Breast epithelium (tissue), 4 donors: ENCODE results near the gene AURKA. TPM values are rescaled to one million over a fixed set of nuclear protein-coding genes. Genes with fewer than 3 reads are reported as not detected.

Experiments used
- DNase-seq, 2 donors: peaks; one replicate each; pipeline ENCODE4 v3.0.0-alpha.2; 2019; ENCODE audit warnings: low spot score in 2 of 2
- H3K27ac ChIP-seq, 2 donors: fragments of 200-600 bp; sonication (generic) in 1 of 2; one replicate each; pipeline ENCODE4 v1.5.1; 2016 to 2019; ENCODE audit warnings: mild to moderate bottlenecking in 1 of 2
- H3K27me3 ChIP-seq, 2 donors: fragments of 200-600 bp; sonication (generic) in 1 of 2; one replicate each; pipeline versions ENCODE4 v1.5.1 to v1.6.0; 2017 to 2019; ENCODE audit warnings: control low read depth in 1 of 2, mild to moderate bottlenecking in 1 of 2
- H3K36me3 ChIP-seq: fragments of 200-600 bp; one replicate; pipeline ENCODE4 v1.5.1; 2019
- H3K4me1 ChIP-seq, 2 donors: fragments of 200-600 bp; sonication (generic); one replicate each; pipeline ENCODE4 v1.5.1; 2016 to 2019; ENCODE audit warnings: control low read depth in 1 of 2
- H3K4me3 ChIP-seq, 3 donors: fragments of 200-600 bp; sonication (generic); 1 replicate in 2 of 3; 2 replicates in 1 of 3; pipeline ENCODE4 v1.5.1; 2016 to 2019; ENCODE audit warnings: mild to moderate bottlenecking in 3 of 3, moderate library complexity in 2 of 3
- H3K9me3 ChIP-seq, 2 donors: fragments of 200-600 bp; sonication (generic) in 1 of 2; one replicate each; pipeline ENCODE4 v1.5.1; 2016 to 2019; ENCODE audit warnings: control low read depth in 1 of 2
- CTCF ChIP-seq, 3 donors: fragments of 450-650 bp; IDR thresholded peaks; one replicate each; pipeline ENCODE4 v1.5.1; 2016 to 2017; ENCODE audit warnings: antibody characterized with exemption in 3 of 3, mild to moderate bottlenecking in 3 of 3, moderate library complexity in 3 of 3
- POLR2A ChIP-seq: fragments of 450-650 bp; IDR thresholded peaks from one replicate; pipeline ENCODE4 v1.6.1; 2016; ENCODE audit warnings: antibody characterized with exemption, mild to moderate bottlenecking, moderate library complexity
- POLR2AphosphoS5 ChIP-seq, 3 donors: sonication (generic); formaldehyde crosslinking; IDR thresholded peaks; one replicate each; pipeline ENCODE4 v1.6.1; 2017; ENCODE audit warnings: antibody characterized with exemption in 3 of 3
- intact Hi-C: fragments of 100-400 bp; cut with DNase I; formaldehyde crosslinking; loops from one replicate; pipeline ENCODE4 v1.15.1; 2023; ENCODE audit warnings: low total_unique reads
- total RNA-seq, 3 donors: library from RNA; depleted of rRNA; stranded (reverse); fragments of >200 nt; gene quantifications; one replicate each; pipeline ENCODE4 v1.1.0, GENCODE V29; 2016

AURKA gene
- total RNA-seq, 3 donors from 2014 or later, result 0.98 to 2.2 (median 1.6) TPM

- H3K36me3 ChIP-seq, result no peaks in the 10 kb centered on the region
- TF ChIP-seq POLR2AphosphoS5 (IDR thresholded peaks at IDR 0.05) (no peak), CTCF (IDR thresholded peaks at IDR 0.05) (no peak), POLR2A (no peak)
- DNase-seq, result no peak
- no peaks in the 10 kb centered on the region for H3K4me1 ChIP-seq
- no peaks in the 10 kb centered on the region for H3K9me3 ChIP-seq
- H3K4me3 ChIP-seq, result no peak overlapping the region
- no peak overlapping the region for H3K27ac ChIP-seq
- intact Hi-C loops, result no loop called here
- no peaks in the 10 kb centered on the region for H3K27me3 ChIP-seq
Observed at GRCh38 chr20:56381501-56381900, 10.5 kb downstream of the AURKA start.

- H3K36me3 ChIP-seq, result no peaks in the 10 kb centered on the region
- TF ChIP-seq POLR2AphosphoS5 (IDR thresholded peaks at IDR 0.05) (no peak), CTCF (IDR thresholded peaks at IDR 0.05) (no peak), POLR2A (no peak)
- no peak for DNase-seq
- no peak overlapping the region for H3K27ac ChIP-seq
- H3K27me3 ChIP-seq, result no peaks in the 10 kb centered on the region
- intact Hi-C loops, result no loop called here
- H3K4me1 ChIP-seq, result no peaks in the 10 kb centered on the region
- no peaks in the 10 kb centered on the region for H3K9me3 ChIP-seq
- no peak overlapping the region for H3K4me3 ChIP-seq
Observed at GRCh38 chr20:56380375-56380774, 11.6 kb downstream of the AURKA start.

GRCh38 chr20:56378386-56378785, 13.6 kb downstream of the AURKA start:
- no peaks in the 10 kb centered on the region for H3K36me3 ChIP-seq
- DNase-seq, result no peak
- intact Hi-C loops, result no loop called here
- no peak for TF ChIP-seq CTCF (IDR thresholded peaks at IDR 0.05)
- no peak for TF ChIP-seq POLR2A
- no peak for TF ChIP-seq POLR2AphosphoS5 (IDR thresholded peaks at IDR 0.05)
- no peak overlapping the region for H3K27ac ChIP-seq
- H3K9me3 ChIP-seq, result no peaks in the 10 kb centered on the region
- no peak overlapping the region for H3K4me3 ChIP-seq
- no peaks in the 10 kb centered on the region for H3K27me3 ChIP-seq
- H3K4me1 ChIP-seq, result no peaks in the 10 kb centered on the region

GRCh38 chr20:56376331-56376730, 15.7 kb downstream of the AURKA start:
- H3K27me3 ChIP-seq, result no peaks in the 10 kb centered on the region
- intact Hi-C loops, result loop anchor here (2.0 kb wide), 1 partner anchor 46 kb away; no protein-coding TSS in a partner anchor
- no peak for DNase-seq
- no peaks in the 10 kb centered on the region for H3K4me1 ChIP-seq
- H3K4me3 ChIP-seq, result no peak overlapping the region
- no peak for TF ChIP-seq POLR2AphosphoS5 (IDR thresholded peaks at IDR 0.05)
- no peak for TF ChIP-seq CTCF (IDR thresholded peaks at IDR 0.05)
- no peak for TF ChIP-seq POLR2A
- H3K9me3 ChIP-seq, result no peaks in the 10 kb centered on the region
- H3K27ac ChIP-seq, result no peak overlapping the region
- H3K36me3 ChIP-seq, result no peaks in the 10 kb centered on the region

- Histone ChIP-seq H3K36me3 (no peaks in the 10 kb centered on the region), H3K9me3 (no peaks in the 10 kb centered on the region), H3K27me3 (no peaks in the 10 kb centered on the region), H3K4me1 (no peaks in the 10 kb centered on the region), H3K4me3 (no peak overlapping the region), H3K27ac (no peak overlapping the region)
- intact Hi-C loops, result no loop called here
- DNase-seq, result no peak
- no peak for TF ChIP-seq POLR2AphosphoS5 (IDR thresholded peaks at IDR 0.05)
- no peak for TF ChIP-seq CTCF (IDR thresholded peaks at IDR 0.05)
- TF ChIP-seq POLR2A, result no peak
Observed at GRCh38 chr20:56373942-56374341, 18.1 kb downstream of the AURKA start.
